HUES6 (cell line): ENCODE measurements around the gene TRAK1.
A peak's percentile ranks its signal among the peaks of the same experiment; 100 is the strongest.

ENCODE experiments used
- H3K27ac ChIP-seq: 2 replicates; pipeline ENCODE4 v1.7.0; 2013; ENCODE audit warnings: low read depth, mild to moderate bottlenecking, low read length, inconsistent platforms
- H3K27me3 ChIP-seq: 2 replicates; pipeline ENCODE4 v1.6.1; 2013; ENCODE audit warnings: low read length; ENCODE audit not compliant: control insufficient read depth, insufficient read depth
- H3K36me3 ChIP-seq: 2 replicates; pipeline ENCODE4 v1.6.1; 2013; ENCODE audit warnings: low read length; ENCODE audit not compliant: control insufficient read depth, insufficient read depth
- H3K4me1 ChIP-seq: 2 replicates; pipeline ENCODE4 v1.6.1; 2013; ENCODE audit warnings: low read length; ENCODE audit not compliant: control insufficient read depth, insufficient read depth
- H3K4me3 ChIP-seq: 2 replicates; pipeline ENCODE4 v1.5.1; 2013; ENCODE audit warnings: low read depth, low read length
- H3K9ac ChIP-seq: one replicate; pipeline ENCODE4 v1.6.1; 2013; ENCODE audit warnings: mild to moderate bottlenecking, low read length
- H3K9me3 ChIP-seq: 2 replicates; pipeline ENCODE4 v1.6.1; 2013; ENCODE audit warnings: low read depth, low read length; ENCODE audit not compliant: control insufficient read depth, insufficient read depth

The TRAK1 gene

DNA sequence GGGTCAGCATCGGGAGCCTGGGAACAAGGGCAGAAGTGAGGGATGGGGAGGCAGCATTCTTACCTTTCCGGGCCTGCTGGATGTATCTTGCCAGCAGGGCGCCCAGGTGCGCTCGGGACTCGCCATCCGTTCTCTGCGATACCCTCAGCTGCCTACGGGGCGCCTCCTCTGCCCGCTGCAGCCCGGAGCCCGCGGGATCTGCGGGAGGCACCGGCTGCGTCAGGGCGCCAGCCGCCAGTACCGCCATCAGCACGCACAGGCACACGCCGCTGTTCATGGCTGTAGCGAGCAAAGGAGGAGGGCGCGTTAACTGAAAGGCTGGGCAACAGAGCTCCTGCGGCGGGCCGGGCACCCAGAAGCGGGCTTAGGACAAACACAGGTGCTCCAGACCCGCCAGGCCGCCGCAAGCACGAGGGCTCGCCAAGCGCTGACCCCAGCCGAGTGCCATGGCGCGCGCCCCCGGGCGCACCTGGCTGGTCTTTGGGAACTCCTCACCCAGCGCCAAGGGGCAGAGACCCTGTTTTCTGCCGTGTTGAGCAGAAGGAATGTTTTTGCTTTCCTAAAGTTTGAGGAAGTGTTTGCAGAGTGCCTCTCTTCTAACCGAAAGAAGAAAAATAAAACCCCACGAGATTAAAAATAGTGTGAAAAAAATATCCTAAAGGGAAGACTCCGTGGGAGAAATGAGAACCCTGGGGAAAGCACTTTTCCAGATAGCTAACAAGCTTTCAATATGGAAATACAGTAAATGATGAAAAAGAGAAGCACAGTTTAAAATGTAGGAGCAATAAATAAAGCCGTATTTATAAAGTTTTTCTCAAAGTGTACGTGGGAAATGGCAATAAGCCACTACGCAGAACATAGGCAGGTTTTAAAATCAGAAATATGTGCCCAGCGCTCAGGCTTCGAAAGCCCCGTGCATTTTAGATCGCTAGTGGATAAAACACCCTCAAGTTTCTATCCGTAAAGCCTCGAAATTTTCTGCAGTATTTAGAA lies 172.5 kb downstream of the TRAK1 start:
- Histone ChIP-seq H3K27ac (no peak overlapping the region), H3K4me3 (peak overlapping the region; percentile 53), H3K27me3 (peaks cover 71% of the 10 kb centered on the region)

DNA sequence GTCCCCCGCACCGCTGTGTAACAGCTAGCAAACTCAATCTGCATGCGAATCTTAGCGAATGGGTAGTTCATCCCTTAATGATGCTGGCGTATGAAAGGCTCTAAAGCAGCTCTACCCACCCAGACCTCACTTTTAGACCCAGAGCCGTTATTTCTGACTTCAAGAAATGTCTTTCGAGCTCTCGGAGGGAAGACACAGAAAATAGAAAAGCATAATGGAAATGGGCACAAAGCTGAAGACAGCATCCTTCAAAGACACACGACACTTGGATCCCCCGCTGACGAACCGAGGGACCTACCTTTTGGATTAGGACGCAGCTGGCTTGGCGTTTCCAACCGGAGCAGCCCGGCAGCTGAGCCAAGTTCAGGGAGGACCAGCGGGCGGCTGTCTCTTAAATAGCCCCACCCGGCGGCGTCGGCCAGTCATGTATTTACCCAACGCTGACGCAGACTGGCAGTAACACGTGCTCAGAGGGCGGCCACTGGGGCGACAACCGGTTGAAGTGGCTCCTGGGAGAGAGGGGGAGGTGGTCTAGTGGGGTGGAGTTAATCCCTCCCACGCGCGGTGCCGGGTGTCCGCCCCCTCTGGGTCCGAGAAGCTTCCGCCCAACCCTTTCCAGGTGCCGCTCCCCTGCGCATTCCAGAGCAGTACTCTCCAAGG lies 173.4 kb downstream of the TRAK1 start:
- Histone ChIP-seq H3K4me3 (peak overlapping the region; percentile 37; the same call in 1 of the 2 replicates), H3K27me3 (peaks cover 79% of the 10 kb centered on the region), H3K9me3 (no peaks in the 10 kb centered on the region), H3K27ac (no peak overlapping the region), H3K4me1 (peaks cover 11% of the 10 kb centered on the region; the same call in 1 of the 2 replicates), H3K36me3 (no peaks in the 10 kb centered on the region), H3K9ac (no peak overlapping the region)

More for the DNA sequence above, 172.5 kb downstream of the TRAK1 start:
- Histone ChIP-seq H3K9ac (no peak overlapping the region), H3K36me3 (no peaks in the 10 kb centered on the region), H3K4me1 (peaks cover 11% of the 10 kb centered on the region; the same call in 1 of the 2 replicates), H3K9me3 (no peaks in the 10 kb centered on the region)

DNA sequence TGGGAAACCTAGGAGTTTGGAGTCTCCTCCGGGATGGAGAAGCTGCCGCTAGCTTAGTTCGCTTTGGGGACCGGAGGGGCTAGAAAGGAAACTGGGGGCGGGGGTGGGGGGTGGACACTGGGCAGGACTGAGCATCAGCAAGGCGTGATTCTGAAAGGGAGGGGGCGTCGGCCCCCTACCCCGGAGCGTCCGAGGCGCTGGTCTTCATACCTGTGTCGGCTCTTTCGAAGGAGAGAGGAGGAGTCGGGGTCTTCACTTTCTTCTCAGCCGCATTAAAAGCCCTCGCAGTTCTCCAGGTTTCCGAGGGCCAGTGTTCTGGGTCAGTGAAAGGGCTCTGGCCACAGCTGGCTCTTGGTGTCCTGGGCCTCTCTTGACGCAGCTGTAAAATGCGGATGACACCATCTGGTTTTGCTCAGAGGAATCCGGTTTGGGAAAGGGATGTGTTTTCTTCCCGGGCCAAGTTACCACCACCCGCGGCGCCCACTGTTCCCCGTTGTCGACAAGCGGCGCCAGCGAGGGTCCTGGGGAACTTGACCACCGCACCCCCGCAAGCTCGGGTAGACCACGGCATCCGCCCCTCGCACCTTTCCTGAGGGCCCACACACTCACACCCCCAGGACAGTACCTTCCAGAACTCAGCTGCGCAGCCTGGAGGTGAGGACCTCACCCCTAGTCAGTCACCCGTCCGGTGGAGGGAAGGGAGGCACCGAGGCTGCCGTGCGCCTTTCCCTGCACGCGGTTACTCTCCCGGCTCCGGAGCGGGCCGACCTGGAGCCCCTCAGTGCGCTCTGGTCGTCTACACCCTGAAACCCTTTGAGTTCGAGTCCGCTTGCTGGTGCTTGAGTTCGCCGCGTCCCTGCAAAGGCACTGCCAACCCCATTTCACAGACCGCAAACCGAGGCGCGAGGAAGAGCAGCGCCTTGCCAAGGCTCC lies 174.2 kb downstream of the TRAK1 start:
- no peak overlapping the region for H3K27ac ChIP-seq
- H3K27me3 ChIP-seq: peaks cover 82% of the 10 kb centered on the region
- no peak overlapping the region for H3K4me3 ChIP-seq
- no peaks in the 10 kb centered on the region for H3K9me3 ChIP-seq
- peaks cover 11% of the 10 kb centered on the region; the same call in 1 of the 2 replicates for H3K4me1 ChIP-seq
- H3K36me3 ChIP-seq: no peaks in the 10 kb centered on the region
- H3K9ac ChIP-seq: no peak overlapping the region

- H3K36me3 ChIP-seq: no peaks in the 10 kb centered on the region
- 0 out of 2 replicates have a peak, but pooled peaks cover 1% of the 10 kb centered on the region for H3K9me3 ChIP-seq
- peaks cover 81% of the 10 kb centered on the region for H3K27me3 ChIP-seq
- no peak within 1 kb of the TSS for H3K27ac ChIP-seq
- peaks cover 11% of the 10 kb centered on the region; the same call in 1 of the 2 replicates for H3K4me1 ChIP-seq
- no peak within 1 kb of the TSS for H3K9ac ChIP-seq
- H3K4me3 ChIP-seq: no peak within 1 kb of the TSS
Observed at GRCh38 chr3:42266085-42266484, 174.9 kb downstream of the TRAK1 start, which contains the start of gene CCK. Gene CCK, minus strand, starts transcription at chr3:42266185. Its CDS starts 2,555 bp downstream, at chr3:42263630.

DNA sequence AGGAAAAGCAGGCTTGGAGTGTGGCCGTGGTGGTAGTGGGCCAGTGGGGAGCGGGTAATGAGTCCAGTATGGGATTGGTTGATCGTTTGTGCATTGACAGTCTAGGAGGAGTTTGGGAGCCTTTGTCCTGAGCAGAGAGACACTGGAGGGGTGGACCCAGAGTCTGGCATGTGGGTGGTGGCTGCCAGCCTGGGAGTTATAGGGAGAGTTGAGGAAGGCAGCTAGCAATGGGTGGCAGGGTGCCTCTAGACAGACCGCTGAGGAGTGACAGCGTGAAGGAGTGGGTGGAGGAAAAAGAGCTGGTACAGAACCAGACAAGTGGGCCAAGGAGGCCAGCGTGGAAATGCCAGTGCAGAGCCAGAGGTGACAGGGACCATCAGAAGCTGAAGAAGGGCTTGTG lies 176.7 kb downstream of the TRAK1 start:
- Histone ChIP-seq H3K4me3 (no peak overlapping the region), H3K9ac (no peak overlapping the region), H3K4me1 (peaks cover 8% of the 10 kb centered on the region; the same call in 1 of the 2 replicates), H3K27me3 (peaks cover 63% of the 10 kb centered on the region), H3K36me3 (no peaks in the 10 kb centered on the region), H3K9me3 (0 out of 2 replicates have a peak, but pooled peaks cover 4% of the 10 kb centered on the region), H3K27ac (no peak overlapping the region)

GRCh38 chr3:42269647-42270046 lies 178.5 kb downstream of the TRAK1 start:
- no peaks in the 10 kb centered on the region for H3K4me1 ChIP-seq

GRCh38 chr3:42270561-42270960 lies 179.4 kb downstream of the TRAK1 start:
- Histone ChIP-seq H3K9ac (no peak overlapping the region), H3K36me3 (no peaks in the 10 kb centered on the region), H3K4me1 (no peaks in the 10 kb centered on the region), H3K27me3 (peaks cover 37% of the 10 kb centered on the region), H3K4me3 (no peak overlapping the region), H3K27ac (no peak overlapping the region), H3K9me3 (0 out of 2 replicates have a peak, but pooled peaks cover 4% of the 10 kb centered on the region)

More at GRCh38 chr3:42269647-42270046, 178.5 kb downstream of the TRAK1 start:
- no peaks in the 10 kb centered on the region for H3K36me3 ChIP-seq
- 0 out of 2 replicates have a peak, but pooled peaks cover 4% of the 10 kb centered on the region for H3K9me3 ChIP-seq
- no peak overlapping the region for H3K9ac ChIP-seq
- H3K27me3 ChIP-seq: peaks cover 46% of the 10 kb centered on the region
- no peak overlapping the region for H3K4me3 ChIP-seq
- H3K27ac ChIP-seq: no peak overlapping the region

DNA sequence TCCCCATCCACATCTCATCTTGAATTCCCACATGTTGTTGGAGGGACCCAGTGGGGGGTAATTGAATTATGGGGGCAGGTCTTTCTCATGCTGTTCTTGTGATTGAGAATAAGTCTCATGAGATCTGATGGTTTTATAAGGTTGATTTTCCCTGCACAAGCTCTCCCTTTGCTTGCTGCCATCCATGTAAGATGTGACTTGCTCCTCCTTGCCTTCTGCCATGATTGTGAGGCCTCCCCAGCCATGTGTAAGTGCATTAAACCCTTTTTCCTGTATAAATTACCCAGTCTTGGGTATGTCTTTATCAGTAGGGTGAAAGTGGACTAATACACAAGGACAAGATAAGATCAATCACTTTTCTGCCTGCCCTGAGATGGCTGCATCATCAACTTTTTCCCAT lies 180.6 kb downstream of the TRAK1 start:
- H3K27me3 ChIP-seq: peaks cover 30% of the 10 kb centered on the region
- H3K9ac ChIP-seq: no peak overlapping the region
- no peaks in the 10 kb centered on the region for H3K4me1 ChIP-seq
- H3K36me3 ChIP-seq: no peaks in the 10 kb centered on the region
- H3K27ac ChIP-seq: no peak overlapping the region
- H3K4me3 ChIP-seq: no peak overlapping the region
- H3K9me3 ChIP-seq: 0 out of 2 replicates have a peak, but pooled peaks cover 4% of the 10 kb centered on the region

DNA sequence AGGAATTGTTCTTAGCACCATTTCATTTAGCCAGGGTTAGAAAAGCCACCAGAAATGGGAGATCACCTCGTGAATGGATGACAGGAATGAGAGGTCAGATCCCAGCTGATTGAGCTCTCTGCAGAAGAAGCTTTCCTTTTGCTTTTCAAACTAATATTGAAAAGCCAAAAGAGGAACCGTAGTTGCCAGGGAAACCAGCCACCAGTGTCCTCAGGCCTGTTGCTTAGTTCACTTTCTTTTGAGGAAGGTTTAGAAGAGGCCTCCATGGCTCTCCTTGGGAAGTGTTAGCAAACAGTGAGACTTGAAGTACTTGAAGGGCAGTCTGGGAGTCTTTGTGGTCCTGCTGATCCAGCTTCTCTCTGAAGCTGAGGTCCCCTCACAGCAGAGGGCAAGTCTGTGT lies 182.2 kb downstream of the TRAK1 start:
- Histone ChIP-seq H3K9ac (no peak overlapping the region), H3K27ac (no peak overlapping the region), H3K36me3 (no peaks in the 10 kb centered on the region), H3K27me3 (peaks cover 15% of the 10 kb centered on the region), H3K4me1 (no peaks in the 10 kb centered on the region), H3K4me3 (no peak overlapping the region), H3K9me3 (peaks cover 4% of the 10 kb centered on the region; the same call in 1 of the 2 replicates)

GRCh38 chr3:42274266-42274665 lies 183.1 kb downstream of the TRAK1 start:
- H3K27me3 ChIP-seq: peaks cover 7% of the 10 kb centered on the region
- no peak overlapping the region for H3K4me3 ChIP-seq
- peaks cover 7% of the 10 kb centered on the region for H3K9me3 ChIP-seq
- no peaks in the 10 kb centered on the region for H3K4me1 ChIP-seq
- no peaks in the 10 kb centered on the region for H3K36me3 ChIP-seq
- H3K9ac ChIP-seq: no peak overlapping the region
- no peak overlapping the region for H3K27ac ChIP-seq
